NCI-H2227 (cell line): Measurements from ENCODE around the gene CEP85L.

ENCODE experiments used
- DNase-seq: peaks from one replicate; lab custom pipeline; 2025; ENCODE audit not compliant: unreplicated experiment; lab: John Stamatoyannopoulos, UW

The CEP85L gene

DNA sequence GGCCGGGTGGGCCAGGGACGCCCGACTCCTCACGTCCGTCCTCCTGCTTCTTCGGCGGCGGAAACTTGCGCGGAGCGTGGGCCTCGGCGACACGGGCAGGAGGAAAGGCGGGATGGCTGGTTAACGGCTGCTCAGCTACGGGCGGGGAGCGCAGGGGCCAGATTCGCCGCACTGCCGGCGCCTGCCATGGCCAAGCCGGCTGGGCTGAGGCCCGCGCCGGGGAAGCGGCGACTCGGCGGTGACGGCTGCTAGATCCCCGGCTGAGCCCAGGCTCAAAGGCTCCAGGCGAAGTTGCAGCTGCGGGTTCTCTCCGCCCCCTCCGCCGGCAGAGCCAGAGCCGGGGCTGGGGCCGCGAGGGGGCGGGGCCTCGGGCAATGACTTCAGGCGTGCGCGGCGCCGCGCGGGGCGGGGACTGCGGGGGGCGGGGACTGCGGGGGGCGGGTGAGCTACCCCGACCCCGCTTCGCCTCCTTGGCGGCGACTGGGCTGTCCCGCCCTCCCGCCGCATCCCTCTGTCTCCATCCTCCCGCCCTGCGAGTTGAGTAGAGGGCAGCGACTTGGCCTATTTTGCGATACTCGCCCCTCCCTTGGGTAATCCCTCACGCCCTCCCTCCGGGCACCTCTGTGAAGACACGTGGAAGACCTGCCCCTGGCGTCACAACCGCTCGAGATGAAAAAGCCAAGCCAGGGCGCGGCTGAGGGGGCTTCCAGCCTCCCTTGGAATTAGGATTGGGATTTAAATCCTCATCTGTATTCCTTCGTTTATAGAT is at the start of gene CEP85L:
Gene CEP85L (minus strand): TSS at position 310 of the 769 bp plus-strand sequence. CDS start 322 bp downstream, outside the sequence.
- peak; percentile 91 for DNase-seq

DNA sequence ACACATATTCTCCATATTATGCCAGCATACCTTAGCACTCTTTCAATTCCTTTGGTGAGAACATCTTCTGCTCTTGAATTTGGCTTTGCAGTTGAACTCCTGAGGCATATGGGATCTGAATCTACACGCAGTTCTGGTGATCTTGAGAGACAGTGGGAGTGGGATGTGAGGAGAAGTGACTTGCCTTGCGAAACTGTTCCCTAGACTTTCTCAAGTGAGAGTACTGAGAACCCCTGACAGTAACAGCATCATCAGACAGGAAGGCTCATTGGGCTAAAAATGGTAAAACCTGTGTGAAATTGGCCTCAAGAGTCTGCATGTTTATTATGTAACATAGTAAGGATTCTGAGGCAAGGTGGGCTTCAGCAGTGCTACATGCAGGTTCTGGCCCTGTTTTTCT is 49.1 kb upstream of the CEP85L start:
- DNase-seq, result no peak

DNA sequence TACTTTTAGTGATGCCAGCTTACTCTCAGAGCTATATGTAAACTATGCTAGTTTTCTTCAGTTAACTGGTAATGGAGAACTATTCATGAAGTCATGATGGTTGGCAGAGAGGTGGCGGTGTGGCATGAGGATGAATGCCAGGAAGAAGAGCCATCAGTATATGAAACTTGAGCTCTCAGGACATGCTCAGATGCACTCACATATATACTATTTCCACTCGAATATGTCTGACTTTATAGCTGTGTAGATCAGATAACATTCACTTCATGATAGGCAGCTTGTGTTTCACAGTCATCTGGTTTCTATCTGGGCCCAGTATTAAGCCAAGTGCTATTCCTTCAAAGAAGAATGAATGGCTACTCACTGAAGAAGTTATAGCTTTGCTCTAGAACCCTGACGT is 46.2 kb upstream of the CEP85L start:
- DNase-seq, result no peak

DNA sequence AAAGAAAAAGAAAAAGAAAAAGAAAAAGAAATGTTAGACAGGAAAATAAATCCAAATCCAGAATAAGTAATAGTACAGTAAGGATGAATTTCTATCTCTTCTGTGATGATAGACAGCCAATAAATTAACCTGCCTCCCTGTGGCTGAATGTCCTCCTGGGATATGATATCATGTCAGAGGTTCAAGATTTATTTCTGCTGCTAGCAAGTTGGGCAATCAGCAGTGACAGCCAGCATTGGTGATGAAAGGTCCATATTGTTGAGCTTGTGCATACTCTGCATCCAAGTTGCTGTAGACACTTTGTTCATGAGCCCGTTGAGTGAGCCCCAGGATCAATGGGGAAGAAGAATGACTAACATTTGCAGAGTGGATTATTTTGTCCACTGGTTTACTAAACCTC is 44.9 kb upstream of the CEP85L start:
- DNase-seq, result no peak

DNA sequence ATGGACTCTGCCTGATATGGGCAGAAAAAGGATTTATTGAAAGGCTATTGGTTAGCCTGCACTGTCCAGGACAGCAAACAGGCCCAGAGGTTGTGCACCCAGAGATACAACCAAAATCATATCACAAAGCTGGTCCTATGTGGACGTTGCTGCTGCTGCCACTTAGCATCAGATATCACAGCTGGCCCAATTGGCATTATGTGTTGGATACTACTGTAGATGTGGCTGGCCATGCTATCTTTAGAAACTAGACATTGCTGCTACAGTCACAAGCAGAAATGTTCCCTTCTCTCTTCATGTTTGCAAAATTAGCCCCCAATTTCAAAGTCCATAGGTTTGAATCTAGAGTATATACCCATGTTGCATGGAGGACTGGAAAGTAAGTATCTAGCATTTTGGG is 42.2 kb upstream of the CEP85L start:
- DNase-seq, result no peak

DNA sequence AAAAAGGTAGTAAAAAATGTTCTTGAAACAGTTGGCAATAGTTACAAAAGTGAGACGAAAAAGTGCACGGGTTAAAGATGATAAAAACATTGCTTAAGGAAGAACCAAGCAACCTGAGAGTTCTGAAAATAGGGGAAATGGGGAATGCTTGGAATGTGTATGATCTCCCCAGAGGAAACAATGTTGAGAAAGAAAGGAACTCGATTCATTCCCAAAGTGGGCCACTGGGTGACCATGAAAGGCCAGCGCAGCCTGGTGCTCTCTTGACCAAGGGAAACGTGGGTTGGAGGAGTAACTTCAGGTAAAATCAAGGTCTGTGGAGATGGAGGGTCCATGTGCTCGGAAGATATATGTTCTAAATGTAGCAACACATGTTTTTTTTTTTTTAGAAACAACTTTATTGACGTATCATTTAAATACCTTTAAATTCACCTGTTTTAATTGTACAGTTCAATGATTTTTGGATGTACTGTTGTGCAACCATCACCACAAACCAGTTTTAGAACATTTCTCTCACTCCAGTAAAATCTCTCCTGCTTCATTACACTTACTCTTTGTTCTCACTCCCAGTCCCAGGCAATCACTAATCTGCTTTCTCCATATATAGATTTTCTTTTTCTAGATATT is 34.5 kb upstream of the CEP85L start:
- DNase-seq, result no peak

DNA sequence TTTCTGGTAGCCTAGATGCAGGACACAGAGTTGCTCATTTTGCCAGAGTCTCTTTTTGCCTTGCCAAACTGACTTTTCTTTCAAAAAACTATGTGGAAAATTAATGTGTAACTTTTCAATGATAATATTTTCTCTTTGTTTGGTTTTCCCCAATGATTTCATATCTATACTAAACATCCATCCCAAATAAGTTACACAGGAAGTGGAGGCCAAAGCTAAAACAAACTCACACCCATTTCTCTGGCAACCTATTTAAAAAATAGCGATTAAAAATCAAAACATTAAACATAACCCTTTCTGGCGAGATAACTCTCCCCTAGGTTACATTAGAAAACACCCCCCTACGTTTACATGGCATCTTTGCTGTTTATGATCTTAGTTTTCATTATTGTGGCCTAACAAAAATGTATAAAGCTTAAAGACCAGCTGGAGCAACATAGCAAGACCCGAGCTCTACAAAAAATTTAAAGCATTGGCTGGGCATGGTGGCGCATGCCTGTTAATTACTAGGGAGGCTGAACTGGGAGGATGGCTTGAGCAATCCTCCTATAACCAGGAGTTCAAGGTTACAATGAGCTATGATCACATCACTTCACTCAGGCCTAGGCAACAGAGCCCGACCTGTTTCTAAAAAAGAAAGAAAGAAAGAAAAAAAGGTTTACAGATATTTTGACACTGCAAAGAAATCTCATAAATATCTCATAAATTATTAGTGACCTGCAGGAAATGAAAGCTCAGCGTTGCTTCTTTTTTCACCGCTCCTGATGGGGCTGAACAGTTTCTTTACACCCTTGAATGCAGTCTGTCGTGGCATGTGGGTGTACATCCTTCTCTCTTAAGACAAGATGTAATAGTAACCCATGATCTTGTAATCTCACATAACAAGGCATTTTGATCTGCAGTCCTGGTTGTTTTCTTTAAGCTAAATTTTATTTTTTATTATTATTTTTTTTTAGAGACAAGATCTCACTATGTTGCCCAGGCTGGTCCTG is 32.8 kb upstream of the CEP85L start:
- DNase-seq, result no peak

DNA sequence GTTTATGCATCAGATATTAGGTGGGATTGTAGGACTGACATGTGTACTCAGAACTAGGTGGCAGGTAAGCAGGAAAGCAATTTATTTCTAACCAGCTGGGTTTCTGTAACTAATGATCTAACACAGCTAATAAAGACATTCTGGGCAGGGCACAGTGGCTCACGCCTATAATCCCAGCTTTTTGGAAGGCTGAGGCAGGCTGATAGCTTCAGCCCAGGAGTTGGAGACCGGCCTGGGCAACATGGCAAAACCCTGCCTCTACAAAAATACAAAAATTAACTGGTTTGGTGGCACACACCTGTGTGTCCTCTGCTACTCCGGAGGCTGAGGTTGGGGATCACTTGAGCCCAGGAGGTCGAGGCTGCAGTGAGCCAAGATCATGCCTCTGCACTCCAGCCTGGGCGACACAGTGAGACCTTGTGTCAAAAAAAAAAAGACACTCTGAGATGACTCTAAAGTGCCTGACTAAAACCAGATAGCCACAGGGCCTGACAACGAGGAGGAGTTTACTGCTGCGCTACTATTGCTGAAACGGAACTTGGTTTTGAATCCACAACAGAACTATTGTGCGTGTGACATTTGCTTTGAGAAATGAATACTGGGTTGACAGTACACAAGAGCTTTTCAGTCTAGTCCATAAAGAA is 29.2 kb upstream of the CEP85L start:
- no peak for DNase-seq

DNA sequence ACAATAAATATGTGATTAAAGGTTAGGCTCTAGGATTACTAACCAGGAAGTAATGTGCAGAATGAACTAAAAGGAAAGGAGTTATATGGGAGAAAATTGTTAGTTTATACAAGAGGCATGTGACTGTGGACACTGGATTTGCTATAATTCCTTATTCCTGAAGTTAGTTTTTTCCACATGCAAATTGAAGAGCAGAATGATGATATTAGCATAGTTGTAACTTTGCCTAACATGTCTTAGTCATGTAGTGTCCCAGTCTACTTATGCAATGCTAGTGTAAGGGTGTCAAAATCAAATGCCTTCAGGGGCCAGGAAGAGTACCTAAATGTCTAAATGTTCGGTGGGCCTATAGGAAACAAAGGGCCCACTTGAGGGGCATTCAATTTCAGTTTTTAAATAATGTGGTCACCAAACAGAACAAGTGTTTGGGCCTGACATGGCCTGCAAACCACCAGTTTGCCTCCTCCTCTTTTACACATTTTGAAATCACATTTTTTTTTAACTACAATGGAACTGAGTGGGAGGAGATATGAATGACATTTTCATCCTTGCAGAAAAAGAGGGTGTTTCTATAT is 28.0 kb upstream of the CEP85L start:
- DNase-seq, result no peak

DNA sequence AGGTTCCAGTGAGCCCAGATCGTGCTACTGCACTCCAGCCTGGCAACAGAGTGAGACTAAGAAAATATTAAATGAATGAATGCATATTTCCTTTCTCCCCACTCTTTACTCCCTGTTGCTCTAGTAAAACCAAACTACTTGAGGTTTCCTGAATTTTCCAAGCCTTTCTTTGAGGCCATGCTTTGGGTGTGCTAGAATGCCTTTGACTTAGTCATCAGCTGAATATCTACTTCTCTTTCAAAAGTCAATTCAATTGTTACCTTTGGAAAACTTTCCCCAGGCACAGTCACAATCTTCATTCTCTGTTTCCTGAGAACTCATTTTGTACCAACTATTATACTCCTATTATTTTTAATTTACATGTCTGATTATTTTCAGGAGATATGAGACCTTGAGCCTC is 27.5 kb upstream of the CEP85L start:
- no peak for DNase-seq

DNA sequence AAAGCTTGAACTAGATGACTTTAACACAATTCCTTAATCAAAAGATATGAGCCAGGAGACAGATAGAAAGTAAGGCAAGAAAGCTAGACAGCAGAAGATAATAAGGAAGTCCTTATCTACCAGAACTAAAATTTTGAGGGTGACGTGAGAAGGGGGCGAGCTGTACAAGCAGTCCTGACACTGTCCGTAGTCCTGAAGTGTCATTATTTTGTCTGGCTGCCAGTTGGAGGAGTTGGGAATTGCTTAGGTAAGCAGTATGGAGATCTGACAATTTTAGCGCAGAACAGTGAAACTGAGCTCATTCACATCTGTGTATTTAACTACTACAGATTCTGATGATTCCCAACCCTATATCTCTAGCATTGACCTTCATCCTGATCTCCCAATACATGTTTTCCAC is 25.8 kb upstream of the CEP85L start:
- DNase-seq, result no peak

DNA sequence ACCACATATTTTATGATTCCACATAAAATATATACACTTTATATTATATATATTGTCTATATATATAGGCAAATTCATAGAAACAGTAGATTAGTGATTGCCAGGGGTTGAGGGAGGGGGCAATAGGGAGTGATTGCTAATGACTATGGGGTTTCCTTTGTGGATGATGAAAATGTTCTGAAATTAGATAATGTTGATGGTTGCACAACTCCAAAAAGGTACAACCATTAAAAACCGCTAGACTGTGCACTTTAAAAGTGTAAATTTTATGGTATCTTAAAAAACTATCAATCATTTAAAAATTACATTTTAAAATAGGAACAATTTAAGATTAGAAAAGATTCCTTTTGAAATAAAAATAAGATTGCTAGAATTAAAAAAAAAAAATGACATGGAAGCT is 23.8 kb upstream of the CEP85L start:
- DNase-seq, result no peak

DNA sequence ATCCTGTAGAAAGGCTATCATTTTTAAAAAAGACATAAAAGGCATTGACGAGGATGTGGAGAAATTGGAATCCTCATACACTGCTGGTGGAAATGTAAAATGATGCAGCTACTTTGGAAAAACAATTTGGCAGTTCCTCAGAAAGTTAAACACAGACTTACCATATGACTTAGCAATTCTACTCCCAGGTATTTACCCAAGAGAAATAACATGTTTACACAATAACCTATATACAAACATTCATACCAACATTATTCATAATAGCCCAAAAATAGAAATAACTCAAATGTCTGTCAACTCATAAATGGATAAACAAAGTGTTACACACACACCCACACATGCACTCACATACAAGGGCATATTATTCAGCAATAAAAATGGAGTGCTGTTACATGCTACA is 23.4 kb upstream of the CEP85L start:
- no peak for DNase-seq

DNA sequence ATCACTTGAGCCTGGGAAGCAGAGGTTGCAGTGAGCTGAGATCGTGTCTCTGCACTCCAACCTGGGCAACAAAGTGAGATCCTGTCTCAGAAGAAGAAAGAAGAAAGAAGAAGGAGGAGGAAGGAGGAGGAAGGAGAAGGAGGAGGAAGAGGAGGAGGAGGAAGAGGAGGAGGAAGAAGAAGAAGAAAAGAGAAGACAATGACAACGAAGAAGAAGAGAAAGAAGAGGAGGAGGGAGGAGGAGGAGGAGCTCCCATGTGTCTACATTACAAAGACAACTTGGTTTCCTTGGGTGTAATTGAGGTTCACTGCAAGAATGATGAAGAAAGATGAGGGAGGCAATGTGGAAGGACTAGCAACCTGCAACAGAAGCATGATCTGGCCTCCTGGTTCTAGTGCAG is 21.3 kb upstream of the CEP85L start:
- DNase-seq, result no peak

DNA sequence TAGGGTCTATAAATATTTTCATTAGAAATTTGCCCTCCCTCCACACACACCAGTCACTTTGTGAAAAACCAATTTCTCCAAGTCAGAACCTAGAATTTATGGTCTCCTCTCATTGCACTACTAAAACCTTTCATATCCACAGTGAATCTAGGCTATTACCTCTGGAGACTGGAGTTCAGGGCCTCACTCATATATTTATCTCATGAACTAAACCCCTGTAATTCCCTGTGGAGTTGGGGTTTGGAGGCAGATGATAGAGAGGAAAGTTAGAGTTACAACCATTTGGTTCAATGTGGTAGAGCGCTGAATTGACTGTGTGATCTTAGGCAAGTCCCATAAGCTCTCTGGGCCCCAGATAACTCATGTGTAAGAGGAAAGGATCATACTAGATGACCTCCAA is 18.2 kb upstream of the CEP85L start:
- no peak for DNase-seq

DNA sequence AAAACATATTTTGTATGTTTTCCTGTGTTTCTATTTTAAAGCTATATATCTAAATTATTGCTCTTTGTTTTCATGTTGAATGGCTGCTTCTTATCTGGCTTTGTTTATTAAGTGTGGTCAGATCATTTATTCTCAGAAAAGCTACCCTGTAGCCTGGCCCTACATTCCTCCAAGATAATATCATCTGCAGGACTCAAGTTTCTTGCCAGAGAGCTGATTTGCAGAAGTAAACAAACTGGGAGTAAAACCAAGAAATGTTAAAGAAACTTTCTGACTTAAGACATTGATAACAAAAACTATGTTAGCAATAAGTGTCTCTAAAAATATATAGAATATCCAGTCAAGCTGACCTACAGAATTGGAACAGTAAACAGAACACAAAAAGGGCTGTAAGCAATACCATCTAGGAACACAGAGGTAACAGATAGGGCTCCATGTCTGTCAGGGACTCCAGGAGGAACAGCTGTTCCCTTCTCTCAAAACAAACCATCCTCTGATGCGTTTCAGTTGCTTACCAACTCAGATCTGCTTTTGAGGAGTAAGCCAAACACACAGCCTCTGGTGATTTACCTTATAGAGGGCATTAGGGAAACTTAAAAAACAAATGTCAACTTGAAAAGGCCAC is 17.5 kb upstream of the CEP85L start:
- DNase-seq, result no peak

DNA sequence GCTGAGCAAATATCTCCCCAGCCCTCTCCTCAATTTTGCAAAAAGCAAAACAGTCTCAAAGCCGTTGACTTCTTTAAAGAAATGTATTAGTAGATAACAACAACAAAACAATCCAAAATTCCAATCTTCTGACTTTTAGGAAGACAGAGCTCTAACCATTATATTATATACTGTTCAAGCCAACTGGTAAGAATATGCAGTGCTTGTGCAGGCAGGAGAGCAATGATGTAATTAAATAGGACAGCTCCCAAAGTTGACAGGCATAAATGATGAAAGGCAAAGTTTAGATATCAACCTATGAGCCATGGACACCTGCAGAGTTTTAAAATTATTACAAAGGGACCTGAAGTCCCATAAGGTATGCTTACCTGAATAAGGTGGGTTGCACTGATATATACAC is 16.6 kb upstream of the CEP85L start:
- DNase-seq, result no peak

DNA sequence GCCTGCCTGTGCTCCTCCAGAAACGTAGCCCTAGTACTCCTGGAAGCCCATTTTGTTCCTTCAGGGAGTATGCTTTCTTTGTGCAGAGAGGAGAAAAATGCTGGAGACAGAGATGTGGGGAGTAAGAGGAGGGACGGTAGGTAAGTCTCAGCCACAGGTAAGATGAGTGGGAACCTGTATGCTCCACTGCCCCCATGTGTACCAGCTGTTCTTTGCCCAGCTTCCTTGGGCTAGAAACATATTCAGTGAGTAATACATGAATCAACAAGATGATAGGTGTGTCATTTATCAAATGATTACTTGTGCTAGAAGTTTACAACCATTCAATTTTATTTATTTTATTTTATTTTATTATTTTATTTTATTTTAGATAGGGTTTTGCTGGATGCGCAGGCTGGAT is 13.6 kb upstream of the CEP85L start:
- no peak for DNase-seq

DNA sequence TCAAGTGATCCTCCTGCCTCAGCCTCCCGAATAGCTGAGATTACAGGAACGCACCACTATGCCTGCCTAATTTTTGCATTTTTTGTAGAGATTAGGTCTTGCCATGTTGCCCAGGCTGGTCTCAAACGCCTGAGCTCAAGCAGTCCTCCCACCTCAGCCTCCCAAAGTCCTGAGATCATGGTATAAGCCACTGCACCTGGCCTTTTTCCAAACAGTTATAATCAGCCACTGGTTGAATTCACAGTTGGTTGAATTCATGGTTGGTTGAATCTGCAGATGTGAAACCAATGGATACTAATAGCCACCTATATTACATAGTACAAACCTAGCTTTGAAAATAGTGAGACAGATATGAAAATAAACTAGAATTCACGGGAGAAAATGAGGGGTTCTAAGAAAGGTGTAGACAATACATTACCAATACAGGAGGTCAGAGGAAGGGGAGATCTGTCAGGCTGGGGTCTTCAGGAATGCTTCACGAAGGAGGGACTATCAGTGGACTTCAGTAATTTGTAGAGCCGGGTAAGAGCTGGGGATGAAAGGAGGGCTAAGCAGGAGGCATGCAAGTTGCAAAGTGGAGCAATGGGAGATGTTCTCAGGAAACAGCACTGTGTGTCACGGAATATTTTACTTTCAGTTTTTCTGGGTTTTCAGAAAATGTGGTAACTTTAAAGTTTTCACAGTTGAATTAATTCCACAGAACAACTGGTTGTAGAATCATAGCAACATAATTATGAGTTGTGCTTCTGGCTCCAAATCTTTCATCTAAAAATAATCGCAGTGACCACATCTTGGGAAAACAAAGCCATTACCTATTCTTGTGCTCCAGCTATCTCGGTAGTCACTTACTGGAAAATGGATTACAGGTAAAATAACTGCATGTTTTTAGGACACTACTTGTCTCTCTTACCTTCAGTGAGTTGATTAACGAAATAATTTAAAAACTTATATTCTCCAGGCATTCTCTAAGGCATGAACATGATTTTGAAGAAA is 12.9 kb upstream of the CEP85L start:
- no peak for DNase-seq
